GM21528 (cell line): ENCODE measurements around the gene SPON1.
"Not testable (repeated sequence)": the region's sequence is repeated elsewhere in the genome, so short reads cannot be mapped to it uniquely, and the experiment has no call there.

Source experiments
- ATAC-seq: cut with Tn5 transposase; IDR thresholded peaks from one replicate; pipeline ENCODE4 v1.9.1; 2021; ENCODE audit warnings: mild to moderate bottlenecking, moderate library complexity; ENCODE audit not compliant: unreplicated experiment, low FRiP score

The SPON1 gene

DNA sequence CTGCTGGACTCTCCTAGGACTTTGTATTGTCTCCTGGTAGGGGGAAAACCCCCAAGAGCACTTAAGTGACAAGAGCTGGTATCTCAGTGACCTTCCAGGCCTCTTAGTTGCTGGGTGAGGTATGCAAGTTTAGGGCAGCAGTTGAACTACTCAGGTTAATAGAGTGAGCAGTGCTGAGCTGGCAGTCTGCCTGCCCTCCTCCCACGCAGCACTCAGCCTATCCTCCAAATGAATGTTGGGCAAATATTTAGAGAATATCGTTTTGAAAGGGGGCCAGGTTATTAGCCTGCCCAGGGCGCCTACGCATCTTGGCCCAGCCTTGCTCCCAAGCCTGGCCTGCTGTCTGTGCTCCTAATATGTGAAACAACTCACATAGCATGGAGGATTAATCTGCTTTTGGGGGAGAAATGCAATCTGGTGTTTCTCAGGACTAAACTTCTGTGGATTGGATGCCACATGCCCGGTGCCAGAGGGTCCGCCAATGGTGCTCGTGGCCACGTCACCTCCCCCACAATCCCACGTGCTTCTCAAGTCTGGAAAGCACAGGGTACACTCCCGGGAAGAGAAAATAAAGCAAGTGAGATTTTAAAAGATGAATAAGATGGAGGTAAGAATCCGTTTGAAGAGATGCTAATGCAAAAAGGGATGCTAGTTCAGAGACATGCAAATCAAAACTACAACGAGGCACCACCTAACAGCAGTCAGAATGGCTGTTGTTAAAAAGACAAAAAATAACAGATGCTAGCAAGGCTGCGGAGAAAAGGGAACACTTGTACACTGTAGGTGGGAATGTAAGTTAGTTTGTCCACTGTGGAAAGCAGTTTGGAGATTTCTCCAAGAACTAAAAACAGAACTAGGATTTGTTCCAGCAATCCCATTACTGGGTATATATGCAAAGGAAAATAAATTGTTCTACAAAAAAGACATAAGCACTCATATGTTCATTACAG, 67.7 kb downstream of the SPON1 start:
- no peak for ATAC-seq

- ATAC-seq, result not testable (repeated sequence)
Measured at GRCh38 chr11:14035526-14035925, 73.0 kb downstream of the SPON1 start.

GRCh38 chr11:14036469-14036868, 73.9 kb downstream of the SPON1 start:
- ATAC-seq, result no peak

DNA sequence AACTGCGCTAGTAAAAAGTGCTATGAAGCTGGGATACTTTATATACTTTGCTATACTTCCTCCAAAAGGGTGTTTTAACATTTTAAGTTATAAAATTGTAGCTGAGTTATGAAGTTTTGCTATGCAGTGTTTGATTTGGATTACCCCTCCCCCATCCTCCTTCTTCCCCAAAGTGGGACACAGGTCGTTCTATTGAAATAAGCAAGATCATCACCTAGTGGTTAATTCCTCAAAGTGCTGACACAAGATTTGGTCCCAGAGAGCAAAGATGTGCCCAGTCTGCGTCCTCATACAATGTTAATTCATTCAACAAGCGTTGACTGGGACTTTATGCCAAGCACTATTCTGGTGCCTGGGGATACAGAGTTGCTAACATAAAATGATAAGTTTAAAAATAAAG, 78.5 kb downstream of the SPON1 start:
- ATAC-seq, result no peak

DNA sequence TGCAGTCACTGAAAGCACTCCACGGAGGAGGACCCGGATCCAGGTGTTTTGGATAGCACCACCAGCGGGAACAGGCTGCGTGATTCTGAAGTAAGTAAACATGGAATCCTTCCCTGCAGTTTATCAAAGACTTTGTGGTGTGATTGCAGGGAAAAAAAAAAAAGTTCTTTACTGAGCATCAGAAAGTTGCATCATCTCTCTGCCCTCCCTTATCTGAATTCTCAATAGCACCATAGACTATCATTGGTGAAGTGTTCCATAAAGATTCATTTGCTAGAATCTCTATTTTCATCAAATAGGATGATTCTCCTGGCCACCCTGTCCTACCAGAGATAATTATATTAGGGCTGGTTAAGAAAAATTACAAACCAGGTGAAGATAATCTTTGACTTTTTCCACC, 79.0 kb downstream of the SPON1 start:
- ATAC-seq, result no peak

DNA sequence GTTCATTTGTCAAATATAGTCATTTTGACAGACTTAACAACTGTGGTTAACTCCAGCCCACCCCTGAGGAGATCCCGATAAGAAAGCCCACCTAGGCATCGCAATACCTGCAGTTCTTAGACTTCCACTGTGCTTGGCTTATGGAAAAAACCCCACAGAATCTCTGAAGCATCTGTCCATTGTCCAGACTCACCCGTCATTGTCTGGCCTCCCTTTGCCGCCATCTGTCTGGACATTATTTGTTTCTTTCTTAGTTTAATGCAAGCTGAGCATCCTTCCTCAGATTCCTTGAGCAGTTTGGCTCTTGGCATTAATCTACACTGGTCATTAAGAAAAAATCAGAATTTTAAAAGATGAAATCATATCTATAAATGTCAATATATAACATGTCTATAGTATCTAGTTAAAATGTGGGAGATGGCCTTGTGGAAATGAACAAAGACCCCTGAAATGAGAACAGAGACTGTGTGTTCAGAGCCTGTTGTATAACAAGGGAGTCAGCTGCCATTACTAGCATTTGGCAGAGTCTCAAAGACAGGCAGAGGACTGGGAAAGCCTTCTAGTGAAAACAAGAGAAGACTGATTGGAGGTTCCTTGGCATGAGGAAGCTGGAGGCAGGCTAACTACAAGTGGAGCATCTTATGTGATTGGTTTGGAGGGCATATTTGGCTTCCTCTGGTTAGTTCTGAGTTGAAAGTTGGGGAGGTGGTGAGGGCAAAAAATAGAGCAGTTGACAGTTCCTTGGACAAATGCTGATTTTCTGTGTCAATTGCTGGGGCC, 80.4 kb downstream of the SPON1 start:
- no peak for ATAC-seq

GRCh38 chr11:14044916-14045315, 82.4 kb downstream of the SPON1 start:
- ATAC-seq, result no peak

DNA sequence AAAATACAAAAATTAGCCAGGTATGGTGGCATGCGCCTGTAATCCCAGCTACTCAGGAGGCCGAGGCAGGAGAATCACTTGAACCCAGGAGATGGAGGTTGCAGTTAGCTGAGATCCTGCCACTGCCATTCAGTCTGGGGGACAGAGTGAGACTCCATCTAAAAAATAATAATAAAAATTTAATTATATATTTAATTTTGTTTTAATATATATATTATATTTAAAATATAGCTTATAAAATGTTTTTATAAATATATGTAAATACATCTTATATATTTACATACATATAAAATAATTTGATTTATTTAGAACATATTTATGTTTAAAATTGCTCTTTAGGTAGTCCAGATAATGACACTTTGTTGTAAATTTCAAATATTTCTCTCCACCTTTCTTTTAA, 82.9 kb downstream of the SPON1 start:
- no peak for ATAC-seq

- no peak for ATAC-seq
Measured at GRCh38 chr11:14052198-14052597, 89.7 kb downstream of the SPON1 start.

GRCh38 chr11:14054116-14055107, 91.9 kb downstream of the SPON1 start:
- ATAC-seq, result no peak

DNA sequence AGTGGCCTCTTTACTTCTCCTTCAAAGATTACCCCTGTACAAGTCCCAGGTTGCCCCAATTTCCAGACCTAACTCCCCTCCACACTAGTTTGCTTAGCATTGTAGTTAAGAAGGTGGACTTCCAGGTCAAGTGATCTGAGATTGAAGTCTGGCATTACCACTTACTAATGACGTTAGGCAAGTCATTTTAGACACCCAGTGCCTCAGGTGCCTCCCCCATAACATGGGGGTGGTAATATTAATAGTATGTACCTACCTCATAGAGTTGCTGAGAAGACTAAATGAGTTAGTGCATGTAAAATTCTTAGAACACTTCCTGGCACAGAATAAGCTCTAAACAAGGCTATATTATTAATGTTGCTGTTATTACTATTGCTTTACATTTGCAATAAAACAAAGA, 93.4 kb downstream of the SPON1 start:
- no peak for ATAC-seq

DNA sequence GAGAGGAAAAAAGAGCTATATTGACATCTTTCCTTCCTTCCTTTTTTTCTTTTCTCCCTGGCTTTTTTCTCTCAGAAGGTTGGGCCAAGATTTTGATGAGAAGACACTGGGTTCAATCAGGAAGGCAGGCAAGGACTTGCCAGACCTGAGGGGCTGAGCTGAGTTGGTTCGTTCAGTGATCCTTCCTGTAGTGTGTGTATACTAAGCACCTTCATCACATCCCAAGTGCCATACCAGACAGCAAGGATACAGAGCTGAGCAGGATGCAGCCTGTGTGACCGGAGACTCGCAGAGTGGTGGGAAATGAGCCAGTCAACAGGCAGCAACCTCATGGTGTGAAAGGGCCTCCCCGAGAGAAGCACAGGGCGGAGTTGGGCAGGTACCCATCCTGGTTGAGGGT, 95.5 kb downstream of the SPON1 start:
- ATAC-seq, result no peak

- ATAC-seq, result no peak
Measured at GRCh38 chr11:14059491-14059890, 97.0 kb downstream of the SPON1 start.

GRCh38 chr11:14061721-14062120, 99.2 kb downstream of the SPON1 start:
- no peak for ATAC-seq

- no peak for ATAC-seq
Measured at GRCh38 chr11:14065141-14065540, 102.6 kb downstream of the SPON1 start.

- ATAC-seq, result no peak
Measured at GRCh38 chr11:14065681-14066080, 103.2 kb downstream of the SPON1 start.

DNA sequence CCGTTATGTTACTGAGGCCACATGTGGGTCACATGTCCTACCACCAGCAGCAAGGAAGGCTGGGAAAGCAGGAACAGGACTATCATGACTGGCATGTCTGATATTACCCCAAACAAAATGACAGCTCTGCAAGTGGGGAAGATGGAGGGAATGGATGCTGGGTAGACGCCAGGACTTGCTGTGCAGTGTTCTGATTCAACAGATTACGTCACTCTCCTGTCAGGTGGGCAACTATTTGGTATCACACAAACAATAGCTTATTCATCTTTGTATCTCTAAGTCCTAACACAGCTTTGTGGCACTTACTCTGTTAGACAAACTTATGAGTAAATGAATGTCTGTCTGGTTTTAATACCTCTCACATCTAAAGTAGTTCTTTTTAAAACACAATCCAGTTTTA, 105.2 kb downstream of the SPON1 start:
- ATAC-seq, result no peak

- ATAC-seq, result no peak
Measured at GRCh38 chr11:14070896-14071295, 108.4 kb downstream of the SPON1 start.

- ATAC-seq, result no peak
Measured at GRCh38 chr11:14073849-14074476, 111.4 kb downstream of the SPON1 start.
